GM19238 (cell line): Measurements from ENCODE around the gene FRAS1.
"Not testable (repeated sequence)": the region's sequence is repeated elsewhere in the genome, so short reads cannot be mapped to it uniquely, and the experiment has no call there.

Experiments
- DNase-seq: peaks from one replicate; pipeline ENCODE4 v3.0.0; 2011; ENCODE audit warnings: low spot score; ENCODE audit not compliant: insufficient read length

Gene FRAS1

DNA sequence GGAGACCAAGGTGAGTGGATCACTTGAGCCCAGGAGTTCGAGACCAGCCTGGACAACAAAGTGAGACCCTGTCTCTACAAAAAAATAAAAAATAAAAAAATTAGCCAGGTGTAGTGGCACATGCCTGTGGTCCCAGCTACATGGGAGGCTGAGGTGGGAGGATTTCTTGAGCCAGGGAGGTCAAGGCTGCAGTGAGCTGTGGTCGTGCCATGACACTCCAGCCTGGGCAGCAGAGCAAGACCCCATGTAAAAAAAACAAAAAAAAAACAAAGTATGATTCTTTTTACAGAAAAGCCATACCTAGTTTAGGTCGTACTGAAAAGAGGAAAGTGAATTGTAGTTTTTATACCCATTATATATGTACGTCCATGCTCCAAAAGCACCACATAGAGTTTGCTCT, 151.8 kb downstream of the FRAS1 start:
- not testable (repeated sequence) for DNase-seq

GRCh38 chr4:78210694-78211410, 153.7 kb downstream of the FRAS1 start:
- DNase-seq, result no peak

- DNase-seq, result no peak
Observed at GRCh38 chr4:78213218-78213617, 156.1 kb downstream of the FRAS1 start.

GRCh38 chr4:78214078-78214477, 157.0 kb downstream of the FRAS1 start:
- no peak for DNase-seq

DNA sequence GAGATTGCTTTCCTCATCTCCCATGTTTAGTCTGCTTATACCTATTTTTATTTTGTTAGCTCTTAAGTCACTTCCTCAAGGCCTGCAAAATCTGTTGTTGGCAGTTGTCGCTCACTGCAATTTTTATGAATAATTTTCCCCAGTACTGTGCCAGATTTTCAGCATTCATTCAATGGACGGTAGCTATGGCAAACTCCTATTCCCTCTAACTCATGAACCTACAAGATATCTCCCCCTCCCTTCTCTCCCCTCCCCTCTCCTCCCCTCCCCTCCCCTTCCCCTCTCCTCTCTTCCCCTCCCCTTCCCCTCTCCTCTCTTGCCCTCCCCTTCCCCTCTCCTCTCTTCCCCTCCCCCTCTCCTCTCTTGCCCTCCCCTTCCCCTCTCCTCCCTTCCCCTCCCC, 160.4 kb downstream of the FRAS1 start:
- no peak for DNase-seq

- no peak for DNase-seq
Observed at GRCh38 chr4:78218260-78218659, 161.1 kb downstream of the FRAS1 start.

GRCh38 chr4:78219825-78220224, 162.7 kb downstream of the FRAS1 start:
- no peak for DNase-seq

GRCh38 chr4:78220283-78220682, 163.2 kb downstream of the FRAS1 start:
- no peak for DNase-seq

DNA sequence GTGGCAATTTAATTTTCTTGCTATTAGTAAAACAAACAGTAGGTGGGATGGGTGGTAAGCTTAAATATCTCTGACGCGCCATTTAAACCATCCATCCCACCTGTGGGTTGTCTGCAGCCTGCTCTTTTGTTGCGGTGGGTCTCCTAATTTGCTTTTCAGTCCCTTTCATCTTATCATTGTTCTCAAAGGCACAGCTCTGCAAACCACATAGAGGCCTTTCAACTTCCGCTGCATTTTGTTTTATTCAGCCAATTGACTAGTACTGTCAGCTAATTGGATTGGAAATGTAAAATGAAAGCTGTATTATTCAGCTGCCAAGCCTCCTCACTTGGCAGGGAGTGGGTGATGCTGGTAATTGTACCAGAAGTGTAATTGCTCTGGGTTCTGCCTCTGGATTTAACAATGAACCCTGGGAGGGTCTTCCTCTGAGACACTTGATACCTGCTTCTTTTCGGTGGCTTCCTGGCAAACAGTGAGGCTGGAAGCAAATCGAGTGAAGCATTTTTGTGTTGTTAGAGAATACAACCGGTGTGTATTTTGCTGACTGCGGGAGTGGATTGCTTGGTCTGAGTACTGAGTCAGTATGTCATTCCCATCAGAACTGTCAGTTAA, 165.6 kb downstream of the FRAS1 start:
- no peak for DNase-seq

GRCh38 chr4:78225236-78225635, 168.1 kb downstream of the FRAS1 start:
- no peak for DNase-seq

DNA sequence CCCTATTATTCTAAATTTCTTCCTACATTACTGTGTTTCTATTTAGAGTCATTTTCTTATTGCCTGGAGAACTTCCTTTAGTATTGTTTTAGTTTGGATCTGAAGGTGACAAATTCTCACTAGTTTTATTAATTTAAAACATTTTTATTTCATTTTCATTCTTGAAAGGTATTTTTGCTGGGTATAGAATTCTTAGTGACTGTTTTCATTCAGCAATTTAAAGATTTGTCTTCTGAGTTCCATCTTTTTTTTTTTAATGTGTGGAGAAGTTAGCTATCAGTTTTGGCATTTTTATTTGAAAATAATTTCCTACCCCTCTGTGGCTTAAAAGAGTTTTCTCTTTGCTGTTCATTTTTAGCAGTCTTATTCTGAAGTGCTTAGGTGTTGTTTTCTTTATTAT, 169.2 kb downstream of the FRAS1 start:
- DNase-seq, result no peak

GRCh38 chr4:78227411-78228057, 170.4 kb downstream of the FRAS1 start:
- no peak for DNase-seq

DNA sequence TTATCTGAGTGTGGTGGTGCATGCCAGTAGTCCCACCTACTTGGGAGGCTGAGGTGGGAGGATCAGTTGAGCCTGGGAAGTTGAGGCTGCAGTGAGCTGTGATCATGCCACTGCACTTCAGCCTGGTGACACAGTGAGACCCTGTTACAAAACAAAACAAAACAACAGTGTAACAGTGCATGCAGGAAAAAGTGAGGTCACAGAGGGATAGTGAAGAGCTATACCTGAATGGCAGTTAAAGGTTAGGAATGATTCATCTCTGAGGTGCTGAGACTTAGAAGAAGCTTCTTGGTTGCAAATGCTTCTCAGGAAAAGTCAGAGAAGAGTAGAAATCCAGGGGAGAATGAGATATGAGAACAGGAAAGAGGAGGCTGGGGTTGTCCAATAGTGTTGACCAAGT, 178.7 kb downstream of the FRAS1 start:
- no peak for DNase-seq

GRCh38 chr4:78237360-78237759, 180.2 kb downstream of the FRAS1 start:
- DNase-seq, result no peak

GRCh38 chr4:78242071-78242470, 184.9 kb downstream of the FRAS1 start:
- DNase-seq, result no peak

DNA sequence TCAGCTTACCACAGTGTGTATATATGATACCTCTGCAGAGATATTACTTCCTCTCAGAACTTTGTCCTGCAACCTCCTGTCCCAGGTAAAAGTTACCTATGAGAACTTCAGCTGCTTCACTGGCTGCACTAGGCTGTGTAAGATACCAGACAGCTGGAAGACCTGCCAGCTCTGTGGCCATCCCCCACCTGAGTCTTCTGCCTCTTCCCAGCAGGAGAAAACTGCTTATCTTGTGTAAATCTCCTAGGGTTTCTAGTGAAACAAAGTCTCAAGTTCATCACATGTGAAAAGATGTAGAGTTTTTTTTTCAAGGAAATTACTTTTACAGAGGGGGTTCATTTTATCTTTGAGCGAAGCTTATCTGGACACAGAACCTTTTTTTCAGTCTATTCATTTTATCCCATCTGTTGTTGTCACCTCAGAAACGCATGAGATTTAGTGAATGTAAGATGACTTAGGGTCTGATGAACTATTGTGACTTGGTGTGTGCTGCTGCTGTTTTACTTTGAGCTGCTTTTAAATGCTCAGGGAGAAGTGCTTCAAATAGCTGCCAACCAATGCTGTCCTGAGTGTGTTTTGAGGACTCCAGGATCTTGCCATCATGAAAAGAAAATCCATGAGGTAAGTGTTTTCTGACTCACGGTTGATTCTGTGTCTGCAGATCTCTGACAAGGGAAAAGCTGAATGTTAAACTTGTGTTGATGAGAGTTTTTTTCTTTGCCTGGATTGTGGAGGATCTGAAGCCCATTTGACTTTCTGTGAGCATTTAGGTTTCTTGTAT, 187.8 kb downstream of the FRAS1 start:
- DNase-seq, result no peak

GRCh38 chr4:78247536-78248285, 190.6 kb downstream of the FRAS1 start:
- no peak for DNase-seq

GRCh38 chr4:78250500-78250899, 193.4 kb downstream of the FRAS1 start:
- no peak for DNase-seq

- not testable (repeated sequence) for DNase-seq
Observed at GRCh38 chr4:78252773-78253172, 195.7 kb downstream of the FRAS1 start.

GRCh38 chr4:78254893-78255292, 197.8 kb downstream of the FRAS1 start:
- no peak for DNase-seq

DNA sequence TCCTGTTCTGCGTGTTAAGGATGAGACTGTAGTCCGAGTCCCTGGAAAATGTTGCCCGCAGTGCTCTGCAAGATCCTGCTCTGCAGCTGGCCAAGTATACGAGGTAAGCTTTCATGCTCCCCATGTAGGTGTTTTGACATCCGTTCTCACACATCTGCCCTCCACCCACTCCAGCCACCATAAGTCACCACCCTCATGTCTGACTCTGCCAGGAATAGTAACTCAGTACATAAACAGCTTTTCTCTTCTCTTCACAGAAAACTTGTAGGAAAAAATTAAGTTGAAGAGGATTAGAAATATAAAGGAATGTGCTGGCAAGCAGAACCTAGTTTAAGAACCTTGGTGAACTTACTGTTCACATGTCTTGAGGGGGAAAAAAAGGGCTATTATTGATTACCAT, 207.9 kb downstream of the FRAS1 start:
- no peak for DNase-seq
